ENCODE results near the gene MCRIP2. TPM values are rescaled to one million over a fixed set of nuclear protein-coding genes. Genes with fewer than 3 reads are reported as not detected.

Gene MCRIP2
- total RNA-seq, 1 donor from 2014 or later, result 20.9 TPM

DNA sequence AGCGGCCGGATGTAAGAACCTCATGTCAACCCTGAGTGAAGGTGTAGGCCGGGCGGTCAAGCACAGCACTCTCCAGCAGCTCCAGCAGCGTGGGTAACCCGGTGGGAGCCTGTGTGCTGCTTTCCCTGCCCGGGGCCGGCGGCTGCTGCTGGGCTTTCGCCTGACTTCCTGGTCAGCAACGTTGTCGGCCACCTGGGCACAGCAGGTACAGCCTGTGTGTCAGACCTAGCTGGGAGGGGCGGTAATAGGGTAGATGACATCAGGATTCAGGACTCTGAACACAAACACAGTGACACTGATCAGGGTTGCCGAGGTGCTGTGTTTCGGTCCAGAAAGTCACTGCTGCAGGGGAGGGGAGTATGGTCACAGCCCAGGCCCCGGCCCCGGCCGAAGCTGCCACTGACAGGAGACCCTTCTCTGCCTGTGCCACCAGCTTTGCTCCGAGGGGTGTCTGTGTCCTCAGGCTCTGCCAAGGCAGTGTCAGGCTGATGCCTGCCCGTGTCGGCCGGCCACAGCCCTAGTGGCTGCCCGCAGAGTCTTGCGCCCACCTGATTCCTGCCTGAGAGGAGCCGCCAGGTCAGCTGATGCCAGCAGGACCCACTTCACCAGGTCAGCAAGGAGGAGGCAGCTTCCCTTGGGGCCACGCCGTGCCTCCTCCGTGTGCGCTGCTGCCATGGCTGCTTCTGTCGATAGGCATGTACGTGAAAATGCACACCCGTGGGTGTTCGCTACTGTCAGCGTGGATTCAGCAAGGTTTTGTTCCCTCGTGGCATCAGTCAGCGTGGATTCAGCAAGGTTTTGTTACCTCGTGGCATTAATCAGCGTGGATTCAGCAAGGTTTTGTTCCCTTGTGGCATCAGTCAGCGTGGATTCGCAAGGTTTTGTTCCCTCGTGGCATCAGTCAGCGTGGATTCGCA is 42.5 kb upstream of the MCRIP2 start:
- no peak for DNase-seq (ENCODE audit: low read depth)
- Histone ChIP-seq H3K9ac (ENCODE audit: low read length) (no peak overlapping the region), H3K4me1 (ENCODE audit: insufficient read depth, low read length) (no peaks in the 10 kb centered on the region), H3K4me2 (ENCODE audit: low read length) (no peak overlapping the region), H3K9me3 (ENCODE audit: insufficient read depth, low read depth, low read length) (no peaks in the 10 kb centered on the region), H3K27ac (ENCODE audit: low read depth, low read length) (no peak overlapping the region), H3K79me2 (ENCODE audit: insufficient read depth, low read length) (peaks cover 42% of the 10 kb centered on the region), H2AFZ (ENCODE audit: low read depth, low read length) (no peak overlapping the region), H4K20me1 (ENCODE audit: insufficient read depth, low read length) (peaks cover 65% of the 10 kb centered on the region), H3K27me3 (ENCODE audit: insufficient read depth, low read length) (no peaks in the 10 kb centered on the region), H3K4me3 (ENCODE audit: insufficient read depth, low read depth, low read length) (no peak overlapping the region), H3K36me3 (ENCODE audit: insufficient read depth, low read length) (no peaks in the 10 kb centered on the region)
- Mint-ChIP-seq H3K36me3 (ENCODE audit: low read depth, unreplicated experiment) (peaks cover 13% of the 10 kb centered on the region), H3K27me3 (ENCODE audit: low read depth, unreplicated experiment) (no peaks in the 10 kb centered on the region), H3K9me3 (ENCODE audit: unreplicated experiment) (no peaks in the 10 kb centered on the region), H3K27ac (ENCODE audit: unreplicated experiment) (no peak overlapping the region), H3K4me1 (ENCODE audit: low read depth, unreplicated experiment) (no peaks in the 10 kb centered on the region), H3K4me3 (ENCODE audit: unreplicated experiment) (no peak overlapping the region)
- TF ChIP-seq EZH2 (IDR thresholded peaks at IDR 0.05; ENCODE audit: insufficient read depth, low read length), result no peak
- TF ChIP-seq, protein P1, sequence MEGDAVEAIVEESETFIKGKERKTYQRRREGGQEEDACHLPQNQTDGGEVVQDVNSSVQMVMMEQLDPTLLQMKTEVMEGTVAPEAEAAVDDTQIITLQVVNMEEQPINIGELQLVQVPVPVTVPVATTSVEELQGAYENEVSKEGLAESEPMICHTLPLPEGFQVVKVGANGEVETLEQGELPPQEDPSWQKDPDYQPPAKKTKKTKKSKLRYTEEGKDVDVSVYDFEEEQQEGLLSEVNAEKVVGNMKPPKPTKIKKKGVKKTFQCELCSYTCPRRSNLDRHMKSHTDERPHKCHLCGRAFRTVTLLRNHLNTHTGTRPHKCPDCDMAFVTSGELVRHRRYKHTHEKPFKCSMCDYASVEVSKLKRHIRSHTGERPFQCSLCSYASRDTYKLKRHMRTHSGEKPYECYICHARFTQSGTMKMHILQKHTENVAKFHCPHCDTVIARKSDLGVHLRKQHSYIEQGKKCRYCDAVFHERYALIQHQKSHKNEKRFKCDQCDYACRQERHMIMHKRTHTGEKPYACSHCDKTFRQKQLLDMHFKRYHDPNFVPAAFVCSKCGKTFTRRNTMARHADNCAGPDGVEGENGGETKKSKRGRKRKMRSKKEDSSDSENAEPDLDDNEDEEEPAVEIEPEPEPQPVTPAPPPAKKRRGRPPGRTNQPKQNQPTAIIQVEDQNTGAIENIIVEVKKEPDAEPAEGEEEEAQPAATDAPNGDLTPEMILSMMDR (IDR thresholded peaks at IDR 0.05; ENCODE audit: insufficient read depth, low read depth, low read length), result no peak
- no peak for FAIRE-seq

DNA sequence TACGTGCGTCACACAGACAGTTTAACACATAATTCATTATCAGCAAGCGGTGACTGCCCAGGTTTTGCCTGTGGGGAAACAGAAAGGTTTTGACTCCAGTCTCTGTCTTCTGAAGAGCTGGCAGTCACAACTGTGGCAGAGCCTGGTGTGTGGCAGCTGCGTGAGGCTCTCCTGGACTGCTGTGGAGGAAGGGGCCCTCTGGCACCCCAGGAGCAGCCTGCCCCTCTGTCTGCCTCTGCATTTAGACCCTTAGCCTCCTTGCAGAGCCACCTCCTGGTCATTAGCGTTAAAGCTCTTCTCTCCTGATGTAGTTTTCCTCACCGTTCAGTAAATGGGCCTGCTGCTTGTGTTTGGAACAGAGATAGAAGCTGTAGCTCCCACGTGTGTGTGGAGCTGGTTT is 40.8 kb upstream of the MCRIP2 start:
- Histone ChIP-seq H3K79me2 (ENCODE audit: insufficient read depth, low read length) (peaks cover 38% of the 10 kb centered on the region), H2AFZ (ENCODE audit: low read depth, low read length) (no peak overlapping the region), H3K4me3 (ENCODE audit: insufficient read depth, low read depth, low read length) (no peak overlapping the region), H3K4me2 (ENCODE audit: low read length) (no peak overlapping the region), H4K20me1 (ENCODE audit: insufficient read depth, low read length) (peaks cover 63% of the 10 kb centered on the region), H3K27me3 (ENCODE audit: insufficient read depth, low read length) (no peaks in the 10 kb centered on the region), H3K9me3 (ENCODE audit: insufficient read depth, low read depth, low read length) (no peaks in the 10 kb centered on the region), H3K36me3 (ENCODE audit: insufficient read depth, low read length) (no peaks in the 10 kb centered on the region), H3K4me1 (ENCODE audit: insufficient read depth, low read length) (no peaks in the 10 kb centered on the region), H3K27ac (ENCODE audit: low read depth, low read length) (no peak overlapping the region), H3K9ac (ENCODE audit: low read length) (no peak overlapping the region)
- peaks cover 9% of the 10 kb centered on the region for H3K9me3 Mint-ChIP-seq (ENCODE audit: unreplicated experiment)
- no peak for DNase-seq (ENCODE audit: low read depth)
- H3K27me3 Mint-ChIP-seq (ENCODE audit: low read depth, unreplicated experiment), result no peaks in the 10 kb centered on the region
- FAIRE-seq, result no peak
- peaks cover 14% of the 10 kb centered on the region for H3K36me3 Mint-ChIP-seq (ENCODE audit: low read depth, unreplicated experiment)
- H3K4me3 Mint-ChIP-seq (ENCODE audit: unreplicated experiment), result no peak overlapping the region
- TF ChIP-seq, protein P1 (IDR thresholded peaks at IDR 0.05; ENCODE audit: insufficient read depth, low read depth, low read length), result peak; percentile 12
- TF ChIP-seq EZH2 (IDR thresholded peaks at IDR 0.05; ENCODE audit: insufficient read depth, low read length), result no peak
- no peak overlapping the region for H3K27ac Mint-ChIP-seq (ENCODE audit: unreplicated experiment)
- H3K4me1 Mint-ChIP-seq (ENCODE audit: low read depth, unreplicated experiment), result no peaks in the 10 kb centered on the region

DNA sequence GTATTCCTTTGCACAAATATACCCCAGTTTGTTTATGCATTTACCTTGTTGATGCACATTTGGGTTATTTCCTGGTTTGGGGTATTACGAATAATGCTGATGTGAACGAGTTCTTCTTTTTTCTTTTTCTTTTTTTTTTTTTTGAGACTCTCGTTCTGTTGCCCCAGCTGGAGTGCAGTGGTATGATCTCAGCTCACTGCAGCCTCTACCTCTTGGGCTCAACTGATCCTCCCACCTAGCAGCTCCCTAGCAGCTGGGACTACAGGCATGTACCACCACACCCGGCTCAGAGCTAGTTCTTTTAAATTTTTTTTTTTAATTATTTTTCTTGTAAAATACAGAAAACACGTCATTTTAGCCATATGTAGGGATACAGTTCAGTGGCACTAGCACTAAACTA is 37.7 kb upstream of the MCRIP2 start:
- Mint-ChIP-seq H3K27ac (ENCODE audit: unreplicated experiment) (no peak overlapping the region), H3K27me3 (ENCODE audit: low read depth, unreplicated experiment) (no peaks in the 10 kb centered on the region), H3K4me1 (ENCODE audit: low read depth, unreplicated experiment) (no peaks in the 10 kb centered on the region), H3K36me3 (ENCODE audit: low read depth, unreplicated experiment) (peaks cover 10% of the 10 kb centered on the region), H3K9me3 (ENCODE audit: unreplicated experiment) (peaks cover 9% of the 10 kb centered on the region), H3K4me3 (ENCODE audit: unreplicated experiment) (no peak overlapping the region)
- H3K27me3 ChIP-seq (ENCODE audit: insufficient read depth, low read length), result no peaks in the 10 kb centered on the region
- no peaks in the 10 kb centered on the region for H3K9me3 ChIP-seq (ENCODE audit: insufficient read depth, low read depth, low read length)
- H2AFZ ChIP-seq (ENCODE audit: low read depth, low read length), result no peak overlapping the region
- H3K27ac ChIP-seq (ENCODE audit: low read depth, low read length), result no peak overlapping the region
- H4K20me1 ChIP-seq (ENCODE audit: insufficient read depth, low read length), result peaks cover 62% of the 10 kb centered on the region
- H3K9ac ChIP-seq (ENCODE audit: low read length), result no peak overlapping the region
- FAIRE-seq (no peak), DNase-seq (ENCODE audit: low read depth) (no peak)
- TF ChIP-seq, protein P1 (IDR thresholded peaks at IDR 0.05; ENCODE audit: insufficient read depth, low read depth, low read length), result no peak
- no peak for TF ChIP-seq EZH2 (IDR thresholded peaks at IDR 0.05; ENCODE audit: insufficient read depth, low read length)
- H3K4me3 ChIP-seq (ENCODE audit: insufficient read depth, low read depth, low read length), result no peak overlapping the region
- H3K4me1 ChIP-seq (ENCODE audit: insufficient read depth, low read length), result no peaks in the 10 kb centered on the region
- peaks cover 29% of the 10 kb centered on the region for H3K79me2 ChIP-seq (ENCODE audit: insufficient read depth, low read length)
- H3K4me2 ChIP-seq (ENCODE audit: low read length), result no peak overlapping the region
- no peaks in the 10 kb centered on the region for H3K36me3 ChIP-seq (ENCODE audit: insufficient read depth, low read length)

All from astrocyte (in vitro differentiated cells and primary cell).